SK-N-SH (cell line): Measurements from ENCODE around the gene SRRM2.

Source experiments
- GABPA ChIP-seq: IDR thresholded peaks from 2 replicates; pipeline ENCODE4 v1.4.0; 2012; ENCODE audit warnings: low read depth, mild to moderate bottlenecking
- RCOR1 ChIP-seq: fragments of 150-350 bp; IDR thresholded peaks from 2 replicates; pipeline ENCODE4 v1.6.1; 2017; ENCODE audit warnings: antibody characterized with exemption, low read length
- TAF1 ChIP-seq: IDR thresholded peaks from 2 replicates; pipeline ENCODE4 v1.6.1; 2012; ENCODE audit warnings: low read depth, mild to moderate bottlenecking, low read length, moderate library complexity, borderline replicate concordance
- TCF12 ChIP-seq: IDR thresholded peaks from 2 replicates; pipeline ENCODE4 v1.4.0; 2012
- YY1 ChIP-seq: IDR thresholded peaks from 2 replicates; pipeline ENCODE4 v1.4.0; 2012; ENCODE audit warnings: low read depth, mild to moderate bottlenecking
- TF ChIP-seq, protein P1 (sequence below): IDR thresholded peaks from 2 replicates; pipeline ENCODE4 v1.6.1; 2012; ENCODE audit warnings: mild to moderate bottlenecking, low read depth, low read length, moderate library complexity
- TF ChIP-seq, protein P2 (sequence below): fragments of 200-600 bp; sonication (generic); IDR thresholded peaks from 2 replicates; pipeline ENCODE4 v1.6.1; 2017; ENCODE audit warnings: antibody characterized with exemption, mild to moderate bottlenecking, moderate library complexity

DNA sequence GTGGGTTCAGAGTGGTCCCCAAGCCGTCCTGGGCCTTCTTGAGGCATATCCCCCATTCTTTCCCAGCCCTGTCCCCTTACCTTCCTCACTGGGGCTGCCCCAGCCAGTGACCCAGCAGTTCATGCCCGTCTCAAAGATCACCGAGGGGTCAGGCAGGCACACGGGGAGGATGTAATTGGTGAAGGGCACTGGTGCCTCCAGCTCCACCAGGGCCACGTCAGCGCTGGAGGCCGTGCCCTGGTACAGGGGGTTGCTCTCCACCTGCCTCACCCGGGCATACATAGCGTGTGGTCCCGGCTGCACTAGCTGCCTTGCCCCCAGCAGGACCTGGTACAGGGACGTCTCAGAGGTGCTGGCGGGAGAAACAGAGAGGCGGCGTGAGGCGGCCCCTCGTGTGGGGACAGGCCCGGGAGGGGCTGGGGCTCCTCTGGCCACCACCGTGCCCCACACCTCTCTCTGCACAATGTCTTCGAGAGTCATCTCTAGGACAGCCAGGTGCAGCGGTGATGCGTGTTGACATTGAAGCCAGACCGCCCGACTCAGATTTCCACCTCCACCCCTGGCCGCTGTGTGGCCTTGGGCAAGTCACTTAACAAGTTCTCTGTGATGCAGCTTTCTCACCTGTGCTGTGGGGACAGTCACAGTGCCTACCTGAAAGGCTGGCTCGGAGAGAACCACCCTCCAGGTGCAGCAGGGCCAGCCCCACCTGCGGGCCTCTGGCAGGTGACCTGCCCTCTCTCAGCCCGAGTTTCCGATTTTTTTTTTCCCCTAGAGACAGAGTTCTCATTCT lies 38.3 kb upstream of the SRRM2 start:
- TF ChIP-seq, protein P1, sequence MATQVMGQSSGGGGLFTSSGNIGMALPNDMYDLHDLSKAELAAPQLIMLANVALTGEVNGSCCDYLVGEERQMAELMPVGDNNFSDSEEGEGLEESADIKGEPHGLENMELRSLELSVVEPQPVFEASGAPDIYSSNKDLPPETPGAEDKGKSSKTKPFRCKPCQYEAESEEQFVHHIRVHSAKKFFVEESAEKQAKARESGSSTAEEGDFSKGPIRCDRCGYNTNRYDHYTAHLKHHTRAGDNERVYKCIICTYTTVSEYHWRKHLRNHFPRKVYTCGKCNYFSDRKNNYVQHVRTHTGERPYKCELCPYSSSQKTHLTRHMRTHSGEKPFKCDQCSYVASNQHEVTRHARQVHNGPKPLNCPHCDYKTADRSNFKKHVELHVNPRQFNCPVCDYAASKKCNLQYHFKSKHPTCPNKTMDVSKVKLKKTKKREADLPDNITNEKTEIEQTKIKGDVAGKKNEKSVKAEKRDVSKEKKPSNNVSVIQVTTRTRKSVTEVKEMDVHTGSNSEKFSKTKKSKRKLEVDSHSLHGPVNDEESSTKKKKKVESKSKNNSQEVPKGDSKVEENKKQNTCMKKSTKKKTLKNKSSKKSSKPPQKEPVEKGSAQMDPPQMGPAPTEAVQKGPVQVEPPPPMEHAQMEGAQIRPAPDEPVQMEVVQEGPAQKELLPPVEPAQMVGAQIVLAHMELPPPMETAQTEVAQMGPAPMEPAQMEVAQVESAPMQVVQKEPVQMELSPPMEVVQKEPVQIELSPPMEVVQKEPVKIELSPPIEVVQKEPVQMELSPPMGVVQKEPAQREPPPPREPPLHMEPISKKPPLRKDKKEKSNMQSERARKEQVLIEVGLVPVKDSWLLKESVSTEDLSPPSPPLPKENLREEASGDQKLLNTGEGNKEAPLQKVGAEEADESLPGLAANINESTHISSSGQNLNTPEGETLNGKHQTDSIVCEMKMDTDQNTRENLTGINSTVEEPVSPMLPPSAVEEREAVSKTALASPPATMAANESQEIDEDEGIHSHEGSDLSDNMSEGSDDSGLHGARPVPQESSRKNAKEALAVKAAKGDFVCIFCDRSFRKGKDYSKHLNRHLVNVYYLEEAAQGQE = no peak
- TF ChIP-seq, protein P2, sequence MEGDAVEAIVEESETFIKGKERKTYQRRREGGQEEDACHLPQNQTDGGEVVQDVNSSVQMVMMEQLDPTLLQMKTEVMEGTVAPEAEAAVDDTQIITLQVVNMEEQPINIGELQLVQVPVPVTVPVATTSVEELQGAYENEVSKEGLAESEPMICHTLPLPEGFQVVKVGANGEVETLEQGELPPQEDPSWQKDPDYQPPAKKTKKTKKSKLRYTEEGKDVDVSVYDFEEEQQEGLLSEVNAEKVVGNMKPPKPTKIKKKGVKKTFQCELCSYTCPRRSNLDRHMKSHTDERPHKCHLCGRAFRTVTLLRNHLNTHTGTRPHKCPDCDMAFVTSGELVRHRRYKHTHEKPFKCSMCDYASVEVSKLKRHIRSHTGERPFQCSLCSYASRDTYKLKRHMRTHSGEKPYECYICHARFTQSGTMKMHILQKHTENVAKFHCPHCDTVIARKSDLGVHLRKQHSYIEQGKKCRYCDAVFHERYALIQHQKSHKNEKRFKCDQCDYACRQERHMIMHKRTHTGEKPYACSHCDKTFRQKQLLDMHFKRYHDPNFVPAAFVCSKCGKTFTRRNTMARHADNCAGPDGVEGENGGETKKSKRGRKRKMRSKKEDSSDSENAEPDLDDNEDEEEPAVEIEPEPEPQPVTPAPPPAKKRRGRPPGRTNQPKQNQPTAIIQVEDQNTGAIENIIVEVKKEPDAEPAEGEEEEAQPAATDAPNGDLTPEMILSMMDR = no peak
- no peak for TF ChIP-seq TCF12
- TF ChIP-seq GABPA = no peak
- no peak for TF ChIP-seq YY1
- no peak for TF ChIP-seq RCOR1
- no peak for TF ChIP-seq TAF1
